CD8-positive, alpha-beta memory T cell (primary cell): ENCODE data around the gene LMAN1L. TPM values are rescaled to one million over a fixed set of nuclear protein-coding genes. Genes with fewer than 3 reads are reported as not detected.

Source experiments
- CTCF ChIA-PET: fragments of 350-600 bp; sonication (Branson Sonifier 250); formaldehyde crosslinking; loops from one replicate; lab custom pipeline; 2021; ENCODE audit warnings: antibody characterized with exemption; lab: Charles Lee
- POLR2A ChIA-PET: fragments of 350-600 bp; sonication (Branson Sonifier 250); formaldehyde crosslinking; loops from one replicate; lab custom pipeline; 2021; ENCODE audit warnings: antibody characterized with exemption; lab: Charles Lee
- DNase-seq, 5 donors: peaks; one replicate each; pipeline versions ENCODE4 v3.0.0 to v3.0.0-alpha.2; 2020 to 2022; ENCODE audit warnings: mixed read lengths in 1 of 5
- H3K27ac ChIP-seq: one replicate; pipeline ENCODE4 v1.7.0; 2013; ENCODE audit warnings: low read depth, mild to moderate bottlenecking, low read length, moderate library complexity
- H3K27me3 ChIP-seq: 2 replicates; pipeline ENCODE4 v1.7.0; 2013; ENCODE audit warnings: low read length, mild to moderate bottlenecking; ENCODE audit not compliant: insufficient read depth, poor library complexity, severe bottlenecking
- H3K36me3 ChIP-seq: 2 replicates; pipeline ENCODE4 v1.7.0; 2013; ENCODE audit warnings: mild to moderate bottlenecking, low read length, moderate library complexity; ENCODE audit not compliant: insufficient read depth
- H3K4me1 ChIP-seq: 2 replicates; pipeline ENCODE4 v1.7.0; 2013; ENCODE audit warnings: mild to moderate bottlenecking, low read length, moderate library complexity; ENCODE audit not compliant: insufficient read depth
- H3K4me3 ChIP-seq: 2 replicates; pipeline ENCODE4 v1.7.0; 2013; ENCODE audit warnings: mild to moderate bottlenecking, low read length
- H3K9me3 ChIP-seq: 2 replicates; pipeline ENCODE4 v1.7.0; 2013; ENCODE audit warnings: mild to moderate bottlenecking, low read length
- H3K27ac Mint-ChIP-seq, 8 donors: one replicate each; pipeline ENCODE4 v1.8.0; 2020 to 2021; ENCODE audit warnings: mixed read lengths in 8 of 8, mild to moderate bottlenecking in 6 of 8, inconsistent platforms in 3 of 8, moderate library complexity in 3 of 8
- H3K27me3 Mint-ChIP-seq, 2 donors: one replicate each; pipeline ENCODE4 v1.8.0; 2020 to 2021; ENCODE audit warnings: mixed read lengths in 2 of 2, mild to moderate bottlenecking in 1 of 2, moderate library complexity in 1 of 2
- H3K36me3 Mint-ChIP-seq, 3 donors: one replicate each; pipeline ENCODE4 v1.8.0; 2020 to 2021; ENCODE audit warnings: mixed read lengths in 3 of 3, inconsistent platforms in 1 of 3, mild to moderate bottlenecking in 1 of 3
- H3K4me1 Mint-ChIP-seq, 3 donors: one replicate each; pipeline ENCODE4 v1.8.0; 2020 to 2021; ENCODE audit warnings: mixed read lengths in 3 of 3, inconsistent platforms in 1 of 3, mild to moderate bottlenecking in 1 of 3
- H3K4me3 Mint-ChIP-seq, 7 donors: one replicate each; pipeline ENCODE4 v1.8.0; 2020 to 2021; ENCODE audit warnings: mixed read lengths in 7 of 7, mild to moderate bottlenecking in 6 of 7, moderate library complexity in 4 of 7, inconsistent platforms in 2 of 7
- H3K9me3 Mint-ChIP-seq, 5 donors: one replicate each; pipeline ENCODE4 v1.8.0; 2020 to 2022; ENCODE audit warnings: mixed read lengths in 5 of 5, mild to moderate bottlenecking in 3 of 5, moderate library complexity in 2 of 5, inconsistent platforms in 1 of 5
- polyA plus RNA-seq: library from polyadenylated mRNA; unstranded; fragments of 300-500 nt; fragmentation: Illumina TruSeq; gene quantifications from one replicate; pipeline ENCODE4 v1.2.3, GENCODE V29; 2021
- total RNA-seq, 2 experiments: library from RNA; stranded (reverse); gene quantifications; one replicate each; pipeline ENCODE4 v1.2.3, GENCODE V29; 2021

LMAN1L gene
- total and polyA plus RNA-seq, 3 experiments from 2014 or later = 0.27 TPM; not detected in 2

- peaks cover 77 to 89% (median 84%) of the 10 kb centered on the region in 3 donors for H3K4me1 Mint-ChIP-seq
Measured at GRCh38 chr15:74787251-74788041, 25.2 kb upstream of the LMAN1L start.

DNA sequence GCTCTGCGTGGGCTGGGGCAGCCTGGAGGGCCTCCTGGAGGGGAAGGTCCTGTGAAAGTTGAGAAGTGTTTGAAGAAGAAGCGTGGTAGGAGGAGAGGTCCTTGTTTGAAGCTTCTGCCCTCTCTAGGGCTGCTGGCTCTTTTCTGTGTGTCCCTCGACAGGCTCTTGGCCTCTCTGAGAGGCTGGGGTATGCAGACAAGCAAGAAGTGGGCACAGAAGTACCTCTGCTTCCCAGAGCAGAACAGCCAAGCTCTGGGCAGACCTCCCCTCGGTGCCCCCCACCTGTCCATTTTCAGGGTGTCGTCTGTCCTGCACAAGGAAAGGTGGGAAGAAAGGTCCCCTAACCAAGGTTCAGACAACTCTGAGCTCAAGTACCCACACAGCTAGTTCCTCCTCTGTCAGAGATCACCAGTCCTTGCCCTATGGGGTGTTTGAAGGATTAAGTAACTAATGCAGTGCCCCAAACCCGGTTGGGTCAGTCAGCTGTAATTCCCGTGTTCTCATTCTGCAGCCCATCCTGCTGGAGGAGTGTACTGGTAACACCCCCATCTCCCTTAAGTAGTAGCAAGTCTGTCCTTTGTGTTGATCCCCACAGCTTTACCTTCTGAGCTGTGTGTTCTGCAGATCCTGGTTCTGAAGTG is 24.5 kb upstream of the LMAN1L start:
- DNase-seq = no peak
- Histone ChIP-seq H3K4me1 (peaks cover 82% of the 10 kb centered on the region), H3K4me3 (peak overlapping the region; percentile 80), H3K36me3 (peaks cover 11% of the 10 kb centered on the region), H3K9me3 (no peaks in the 10 kb centered on the region), H3K27ac (peak overlapping the region; percentile 69), H3K27me3 (no peaks in the 10 kb centered on the region)
- Mint-ChIP-seq H3K36me3 (peaks cover 0 to 37% (median 10%) of the 10 kb centered on the region in 3 donors), H3K4me1 (peaks cover 85 to 96% (median 89%) of the 10 kb centered on the region in 3 donors), H3K27me3 (peaks cover 0 to 7% of the 10 kb centered on the region in 2 donors), H3K9me3 (no peaks in the 10 kb centered on the region), H3K4me3 (peak overlapping the region; percentile 85 to 97 (median 91)), H3K27ac (peak overlapping the region; percentile 92 to 99 (median 98))
- ChIA-PET CTCF (interaction anchor here (0.5 to 15.8 kb wide), 28 partner anchors 10 to 414 kb away, joined by 3 to 1086 read pairs (median 4); partner anchors contain the start of genes CPLX3, CSK, FAM219B and RPP25), POLR2A (interaction anchor here (1.0 to 3.9 kb wide), 11 partner anchors 9 to 664 kb away, joined by 3 to 31 read pairs (median 8); partner anchors contain the start of genes COX5A, SIN3A and UBL7)

More at GRCh38 chr15:74787251-74788041, 25.2 kb upstream of the LMAN1L start:
- Histone ChIP-seq H3K27ac (peak overlapping the region; percentile 69), H3K27me3 (no peaks in the 10 kb centered on the region), H3K36me3 (peaks cover 8% of the 10 kb centered on the region), H3K4me1 (peaks cover 75% of the 10 kb centered on the region), H3K4me3 (peak overlapping the region; percentile 80), H3K9me3 (no peaks in the 10 kb centered on the region)
- H3K4me3 Mint-ChIP-seq = peak overlapping the region; percentile 85 to 97 (median 91)
- peaks cover 0 to 43% (median 10%) of the 10 kb centered on the region in 3 donors for H3K36me3 Mint-ChIP-seq
- ChIA-PET POLR2A (interaction anchor here (1.0 to 3.9 kb wide), 11 partner anchors 8 to 664 kb away, joined by 3 to 31 read pairs (median 8); partner anchors contain the start of genes COX5A, SIN3A and UBL7), CTCF (interaction anchor here (0.5 to 15.8 kb wide), 29 partner anchors 11 to 413 kb away, joined by 3 to 1086 read pairs (median 4); partner anchors contain the start of genes CPLX3, CSK, FAM219B and RPP25)
- peak overlapping the region; percentile 92 to 99 (median 98) for H3K27ac Mint-ChIP-seq
- peak; percentile 88 to 99 (median 96) for DNase-seq
- H3K9me3 Mint-ChIP-seq = no peaks in the 10 kb centered on the region
- peaks cover 0 to 7% of the 10 kb centered on the region in 2 donors for H3K27me3 Mint-ChIP-seq

DNA sequence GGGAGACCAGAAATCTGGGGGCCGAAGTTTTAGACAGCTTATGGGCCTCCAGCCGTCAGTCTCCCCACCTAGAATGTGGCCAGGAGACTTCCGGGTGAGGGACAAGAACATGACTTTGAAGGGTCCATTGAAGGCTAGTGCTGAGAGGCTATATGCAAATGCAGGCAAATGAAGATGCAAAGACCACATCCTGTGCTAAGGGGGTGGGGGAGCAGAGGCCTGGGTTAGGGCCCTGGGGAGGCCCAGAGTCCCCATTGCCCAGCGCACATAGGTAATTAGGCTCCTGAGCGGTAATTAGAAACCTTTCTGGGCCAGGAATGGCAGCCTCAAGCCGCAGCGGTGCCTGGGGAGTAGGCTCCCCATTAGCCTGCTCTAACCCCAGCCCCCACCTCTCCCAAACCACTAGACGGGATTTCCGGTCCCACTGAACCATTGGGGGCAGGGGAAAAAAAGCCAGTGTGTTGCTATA is 23.9 kb upstream of the LMAN1L start:
- peak; percentile 53 to 82 (median 70) for DNase-seq
- ChIA-PET POLR2A (interaction anchor here (0.5 to 3.9 kb wide), 10 partner anchors 8 to 663 kb away, joined by 3 to 31 read pairs (median 9); partner anchors contain the start of genes COX5A and SIN3A), CTCF (interaction anchor here (0.9 to 15.8 kb wide), 15 partner anchors 10 to 175 kb away, joined by 3 to 1086 read pairs (median 5); partner anchors contain the start of genes COX5A, CPLX3 and CSK)
- Histone ChIP-seq H3K36me3 (peaks cover 11% of the 10 kb centered on the region), H3K4me3 (peak overlapping the region; percentile 80), H3K27ac (peak overlapping the region; percentile 69), H3K27me3 (no peaks in the 10 kb centered on the region), H3K9me3 (no peaks in the 10 kb centered on the region), H3K4me1 (peaks cover 87% of the 10 kb centered on the region)
- Mint-ChIP-seq H3K4me1 (peaks cover 90 to 98% (median 90%) of the 10 kb centered on the region in 3 donors), H3K27me3 (peaks cover 0 to 5% of the 10 kb centered on the region in 2 donors), H3K9me3 (no peaks in the 10 kb centered on the region), H3K36me3 (peaks cover 0 to 31% (median 10%) of the 10 kb centered on the region in 3 donors), H3K27ac (peak overlapping the region; percentile 92 to 99 (median 98)), H3K4me3 (peak overlapping the region; percentile 85 to 97 (median 91))

DNA sequence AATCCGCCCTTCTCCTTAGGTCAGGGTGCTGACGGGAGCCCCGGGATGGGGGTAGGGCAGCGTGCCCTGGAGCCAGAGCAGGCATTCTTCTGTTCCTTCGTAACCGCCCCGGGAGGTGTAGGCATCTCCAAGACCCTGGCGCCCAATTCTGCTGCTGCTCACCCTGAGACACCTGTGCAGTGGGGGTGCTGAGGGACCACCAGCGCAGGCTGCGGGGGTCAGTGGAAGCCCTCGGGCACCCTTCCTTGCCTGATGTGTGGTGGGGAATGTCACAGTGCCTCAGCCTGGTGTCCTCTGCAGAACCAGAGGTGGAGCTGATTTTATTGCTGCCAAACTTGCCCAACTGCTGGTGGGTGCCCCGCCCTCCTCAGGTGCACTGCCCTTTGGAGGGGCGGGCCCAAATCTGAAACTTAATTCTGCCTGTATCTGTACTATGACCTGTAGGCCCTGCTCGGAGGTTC is 23.4 kb upstream of the LMAN1L start:
- Mint-ChIP-seq H3K27me3 (peaks cover 0 to 5% of the 10 kb centered on the region in 2 donors), H3K36me3 (peaks cover 0 to 27% (median 10%) of the 10 kb centered on the region in 3 donors), H3K27ac (peak overlapping the region; percentile 92 to 99 (median 98)), H3K4me1 (peaks cover 91 to 95% (median 92%) of the 10 kb centered on the region in 3 donors), H3K4me3 (peak overlapping the region; percentile 85 to 97 (median 91)), H3K9me3 (no peaks in the 10 kb centered on the region)
- peak overlapping the region; percentile 80 for H3K4me3 ChIP-seq
- peaks cover 11% of the 10 kb centered on the region for H3K36me3 ChIP-seq
- POLR2A ChIA-PET = interaction anchor here (0.5 to 5.9 kb wide), 6 partner anchors 7 to 140 kb away, joined by 6 to 89 read pairs (median 12); partner anchors contain the start of gene CSK
- H3K27me3 ChIP-seq = no peaks in the 10 kb centered on the region
- H3K9me3 ChIP-seq = no peaks in the 10 kb centered on the region
- CTCF ChIA-PET = interaction anchor here (1.0 to 15.8 kb wide), 6 partner anchors 9 to 157 kb away, joined by 3 to 1086 read pairs (median 13); partner anchors contain the start of genes COX5A and CSK
- H3K27ac ChIP-seq = peak overlapping the region; percentile 69
- peaks cover 92% of the 10 kb centered on the region for H3K4me1 ChIP-seq
- peak in 2 of 5 donors; percentile 37 to 39 for DNase-seq

- Histone ChIP-seq H3K36me3 (peaks cover 11% of the 10 kb centered on the region), H3K4me1 (peaks cover 97% of the 10 kb centered on the region), H3K4me3 (peak overlapping the region; percentile 80), H3K27me3 (no peaks in the 10 kb centered on the region), H3K27ac (peak overlapping the region; percentile 12), H3K9me3 (no peaks in the 10 kb centered on the region)
- Mint-ChIP-seq H3K4me3 (peak overlapping the region; percentile 85 to 97 (median 91)), H3K27me3 (peaks cover 0 to 5% of the 10 kb centered on the region in 2 donors), H3K9me3 (no peaks in the 10 kb centered on the region), H3K36me3 (peaks cover 0 to 25% (median 10%) of the 10 kb centered on the region in 3 donors), H3K27ac (peak overlapping the region; percentile 92 to 99 (median 98)), H3K4me1 (peaks cover 92 to 96% (median 93%) of the 10 kb centered on the region in 3 donors)
- DNase-seq = no peak
- ChIA-PET CTCF (interaction anchor here (1.0 to 15.8 kb wide), 6 partner anchors 9 to 158 kb away, joined by 3 to 1086 read pairs (median 6); partner anchors contain the start of genes COX5A and CSK), POLR2A (interaction anchor here (1.0 to 5.9 kb wide), 3 partner anchors 8 to 19 kb away, joined by 6 to 89 read pairs (median 8); partner anchors contain the start of gene CSK)
Measured at GRCh38 chr15:74789741-74790079, 22.9 kb upstream of the LMAN1L start.

GRCh38 chr15:74790080-74790916 is 22.3 kb upstream of the LMAN1L start:
- no peaks in the 10 kb centered on the region for H3K9me3 Mint-ChIP-seq
- H3K27me3 Mint-ChIP-seq = peaks cover 0 to 3% of the 10 kb centered on the region in 2 donors
- Histone ChIP-seq H3K27ac (peak overlapping the region; percentile 12), H3K4me3 (peak overlapping the region; percentile 80), H3K4me1 (peaks cover 99% of the 10 kb centered on the region), H3K9me3 (no peaks in the 10 kb centered on the region), H3K27me3 (no peaks in the 10 kb centered on the region), H3K36me3 (peaks cover 11% of the 10 kb centered on the region)
- ChIA-PET POLR2A (interaction anchor here (0.6 to 5.9 kb wide), 3 partner anchors 8 to 71 kb away, joined by 5 to 89 read pairs (median 8); partner anchors contain the start of gene CSK), CTCF (interaction anchor here (1.2 to 15.8 kb wide), 4 partner anchors 9 to 158 kb away, joined by 3 to 1086 read pairs (median 4); partner anchors contain the start of gene CSK)
- peak overlapping the region; percentile 85 to 97 (median 91) for H3K4me3 Mint-ChIP-seq
- peak in 1 of 5 donors; percentile 34 for DNase-seq
- peaks cover 0 to 26% (median 8%) of the 10 kb centered on the region in 3 donors for H3K36me3 Mint-ChIP-seq
- peaks cover 92 to 96% (median 93%) of the 10 kb centered on the region in 3 donors for H3K4me1 Mint-ChIP-seq
- peak overlapping the region; percentile 92 to 99 (median 98) for H3K27ac Mint-ChIP-seq
